HCT116 (cell line): ENCODE measurements around the gene TXNDC17.

Source experiments
- CEBPB ChIP-seq: IDR thresholded peaks from 2 replicates; pipeline ENCODE4 v1.6.1; 2012; ENCODE audit warnings: low read depth
- CTCF ChIP-seq, 3 experiments: fragments of 200-600 bp in 1 of 3; sonication (generic) in 1 of 3; IDR thresholded peaks in 2 of 3; conservative IDR thresholded peaks in 1 of 3; 2 replicates each; pipeline ENCODE4 v1.5.1; 2012 to 2017; ENCODE audit warnings: low read depth in 2 of 3, low read length in 2 of 3, antibody characterized with exemption in 1 of 3, borderline replicate concordance in 1 of 3, control low read depth in 1 of 3, mild to moderate bottlenecking in 1 of 3, mixed read lengths in 1 of 3, mixed run types in 1 of 3, moderate library complexity in 1 of 3; ENCODE audit not compliant: insufficient read depth in 1 of 3
- FOSL1 ChIP-seq: IDR thresholded peaks from 2 replicates; pipeline ENCODE4 v1.6.1; 2012; ENCODE audit warnings: low read depth
- MAX ChIP-seq: IDR thresholded peaks from 2 replicates; pipeline ENCODE4 v1.6.1; 2012
- REST ChIP-seq: IDR thresholded peaks from 2 replicates; pipeline ENCODE4 v1.6.1; 2012; ENCODE audit warnings: low read depth
- ZBTB33 ChIP-seq: IDR thresholded peaks from 2 replicates; pipeline ENCODE4 v1.6.1; 2011; ENCODE audit warnings: mild to moderate bottlenecking, low read length, moderate library complexity; ENCODE audit not compliant: insufficient replicate concordance; ENCODE audit errors: extremely low read depth

- TF ChIP-seq CTCF (IDR thresholded peaks at IDR 0.05 in 2 of 3, conservative IDR thresholded peaks at IDR 0.05 in 1 of 3; ENCODE audit: borderline replicate concordance in 1 of 3, insufficient read depth in 1 of 3, low read depth in 2 of 3, low read length in 2 of 3) (no peak), ZBTB33 (no peak), MAX (no peak), CEBPB (no peak), FOSL1 (no peak), REST (no peak)
Observed at GRCh38 chr17:6675201-6675825, 34.5 kb downstream of the TXNDC17 start.
